GM10266 (cell line): ENCODE results near the gene DNAJC11.

Experiments
- DNase-seq: peaks from one replicate; pipeline ENCODE4 v3.0.0; 2012; ENCODE audit errors: extremely low spot score
- TF ChIP-seq, protein P1 (sequence below): IDR thresholded peaks from 2 replicates; pipeline ENCODE4 v1.5.1; 2012; ENCODE audit warnings: mild to moderate bottlenecking, low read depth; ENCODE audit not compliant: control insufficient read depth, insufficient read depth; ENCODE audit errors: missing control alignments

DNAJC11 gene

DNA sequence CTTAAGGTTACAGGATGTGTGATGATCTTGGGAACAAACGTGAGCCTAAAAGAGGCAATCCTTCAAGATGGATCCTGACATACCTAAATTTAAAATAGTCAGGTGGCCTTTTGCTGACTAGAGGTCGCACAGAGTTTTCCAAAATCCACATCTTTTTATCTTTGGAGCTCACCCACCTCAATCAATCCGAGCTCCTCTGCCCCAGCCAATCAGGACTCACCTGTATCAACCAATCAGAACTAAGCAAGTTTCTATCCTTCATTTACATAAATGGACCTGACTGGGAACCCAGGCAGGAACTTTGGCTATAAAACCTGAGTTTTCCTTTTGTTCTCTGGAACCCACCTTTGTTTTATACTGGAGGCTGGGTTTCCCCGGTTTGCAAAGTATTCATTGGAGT is 16.2 kb downstream of the DNAJC11 start:
- TF ChIP-seq, protein P1, sequence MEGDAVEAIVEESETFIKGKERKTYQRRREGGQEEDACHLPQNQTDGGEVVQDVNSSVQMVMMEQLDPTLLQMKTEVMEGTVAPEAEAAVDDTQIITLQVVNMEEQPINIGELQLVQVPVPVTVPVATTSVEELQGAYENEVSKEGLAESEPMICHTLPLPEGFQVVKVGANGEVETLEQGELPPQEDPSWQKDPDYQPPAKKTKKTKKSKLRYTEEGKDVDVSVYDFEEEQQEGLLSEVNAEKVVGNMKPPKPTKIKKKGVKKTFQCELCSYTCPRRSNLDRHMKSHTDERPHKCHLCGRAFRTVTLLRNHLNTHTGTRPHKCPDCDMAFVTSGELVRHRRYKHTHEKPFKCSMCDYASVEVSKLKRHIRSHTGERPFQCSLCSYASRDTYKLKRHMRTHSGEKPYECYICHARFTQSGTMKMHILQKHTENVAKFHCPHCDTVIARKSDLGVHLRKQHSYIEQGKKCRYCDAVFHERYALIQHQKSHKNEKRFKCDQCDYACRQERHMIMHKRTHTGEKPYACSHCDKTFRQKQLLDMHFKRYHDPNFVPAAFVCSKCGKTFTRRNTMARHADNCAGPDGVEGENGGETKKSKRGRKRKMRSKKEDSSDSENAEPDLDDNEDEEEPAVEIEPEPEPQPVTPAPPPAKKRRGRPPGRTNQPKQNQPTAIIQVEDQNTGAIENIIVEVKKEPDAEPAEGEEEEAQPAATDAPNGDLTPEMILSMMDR: no peak

DNA sequence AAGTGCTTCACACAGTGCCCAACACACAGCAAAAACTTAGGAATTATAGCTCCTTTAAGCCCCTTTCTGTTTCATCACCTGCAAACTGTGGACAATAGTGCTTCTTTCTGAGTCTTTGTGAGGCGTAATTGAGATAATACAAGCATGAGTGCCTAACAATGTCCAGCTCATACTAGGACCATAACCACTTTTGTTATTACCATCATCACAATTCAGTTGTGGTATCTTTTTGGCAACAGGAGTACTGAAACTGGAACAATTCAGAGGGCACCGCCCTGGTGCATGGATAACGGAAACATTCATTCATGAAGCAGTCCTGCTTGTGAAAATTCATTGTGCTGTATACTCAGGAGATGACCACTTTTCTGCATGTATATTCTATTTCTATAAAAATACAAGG is 18.2 kb downstream of the DNAJC11 start:
- DNase-seq: no peak
- TF ChIP-seq, protein P1: no peak

More for the DNA sequence above, 16.2 kb downstream of the DNAJC11 start:
- no peak for DNase-seq

DNA sequence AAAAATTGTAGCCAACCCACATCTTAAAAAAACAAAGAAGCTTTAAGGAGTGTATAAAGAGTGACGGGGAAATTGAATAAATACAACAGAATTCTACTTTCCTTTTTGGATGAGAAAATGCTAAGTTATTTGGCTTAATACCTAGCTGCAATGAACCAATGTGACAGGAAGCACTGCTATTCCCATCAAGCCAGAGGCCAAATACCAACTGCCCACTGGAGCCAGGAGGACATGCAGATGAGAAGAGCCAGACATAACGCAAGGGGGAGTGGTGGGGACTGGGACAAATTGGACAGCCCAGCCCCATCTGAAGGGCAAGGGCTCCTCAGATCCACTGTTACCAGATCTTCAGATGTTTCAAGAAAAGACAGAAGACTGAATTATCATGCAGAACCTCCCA is 25.7 kb downstream of the DNAJC11 start:
- TF ChIP-seq, protein P1: no peak

DNA sequence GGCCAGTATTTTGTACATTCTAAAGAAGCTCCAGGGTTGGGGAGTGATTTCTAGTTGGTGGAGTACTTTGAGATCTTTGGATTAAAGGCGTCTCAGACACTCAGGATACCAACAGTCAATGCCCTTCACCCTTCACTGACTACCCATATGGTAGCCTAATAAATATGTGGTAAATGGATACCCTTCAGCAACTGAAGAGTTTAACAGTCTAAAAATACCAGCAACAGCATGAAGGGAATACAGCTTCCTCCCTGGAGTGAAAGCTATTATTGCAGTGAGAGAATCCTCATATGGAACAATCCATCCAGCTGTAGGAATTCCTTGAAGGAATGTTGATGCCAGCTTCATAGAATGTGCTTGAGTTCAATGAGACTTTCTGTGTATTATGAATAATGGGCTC is 26.8 kb downstream of the DNAJC11 start:
- DNase-seq: no peak
- TF ChIP-seq, protein P1: no peak

More for the DNA sequence above, 25.7 kb downstream of the DNAJC11 start:
- DNase-seq: no peak

DNA sequence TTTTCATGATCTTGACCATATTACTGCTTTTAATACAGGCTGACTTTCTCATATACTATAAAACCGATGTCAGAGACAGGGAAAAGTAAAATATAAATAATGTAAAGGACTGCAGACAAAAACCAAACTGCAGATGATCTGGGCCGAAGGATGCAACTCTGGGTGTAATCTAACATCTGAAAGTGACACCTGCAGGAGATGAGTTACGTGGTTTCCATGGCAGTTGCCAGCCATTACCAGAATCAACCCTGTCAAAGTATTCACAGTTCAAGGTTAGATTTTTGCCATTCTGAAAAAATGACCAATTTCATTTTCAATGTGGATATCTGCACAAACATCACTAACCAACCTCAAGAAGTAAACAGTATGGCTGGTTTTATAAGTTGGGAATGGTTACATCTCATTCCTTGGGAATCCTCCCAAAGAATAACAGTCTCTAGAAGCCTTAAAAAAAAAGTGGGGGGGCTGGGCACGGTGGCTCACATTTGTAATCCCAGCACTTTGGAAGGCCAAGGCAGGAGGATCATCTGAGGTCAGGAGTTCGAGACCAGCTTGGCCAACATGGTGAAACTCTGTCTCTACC is 27.7 kb downstream of the DNAJC11 start:
- TF ChIP-seq, protein P1: no peak

DNA sequence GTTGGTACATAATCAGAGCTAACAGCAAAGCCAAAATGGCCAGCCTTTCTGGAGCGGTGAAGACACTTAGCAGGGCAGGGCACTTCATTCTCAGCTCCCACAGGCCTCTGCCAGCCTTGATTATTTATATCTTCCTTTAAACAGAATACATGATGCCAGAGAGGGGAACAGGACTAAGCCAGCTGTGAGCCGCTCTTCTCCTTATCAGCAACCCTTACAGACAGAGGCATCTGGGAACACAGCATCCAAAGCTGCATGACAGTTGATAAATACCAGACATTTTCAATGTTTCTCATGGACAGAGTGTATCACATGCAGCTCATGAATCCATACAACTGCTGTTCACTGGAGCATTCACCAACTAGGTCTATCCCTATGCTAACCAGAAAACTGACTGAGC is 29.1 kb downstream of the DNAJC11 start:
- TF ChIP-seq, protein P1: no peak
- no peak for DNase-seq

More for the DNA sequence above, 27.7 kb downstream of the DNAJC11 start:
- DNase-seq: no peak

DNA sequence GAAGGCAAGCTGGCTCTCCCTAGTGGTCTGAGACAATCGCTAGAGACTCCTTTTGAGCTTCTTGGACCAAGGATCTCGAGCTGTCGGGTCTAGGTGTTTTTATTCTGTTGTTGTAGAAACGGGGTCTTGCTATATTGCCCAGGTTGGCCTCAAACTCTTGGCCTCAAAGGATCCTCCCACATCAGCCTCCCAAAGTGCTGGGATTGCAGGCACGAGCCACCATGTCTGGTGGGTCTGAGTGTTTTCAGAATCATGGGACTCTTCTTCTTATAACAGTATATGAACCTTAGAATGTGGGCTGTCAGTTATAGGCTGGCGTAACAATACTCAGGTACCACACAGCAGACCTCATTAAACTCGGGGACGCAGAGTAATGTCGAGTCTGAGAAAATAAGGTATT is 33.1 kb downstream of the DNAJC11 start:
- no peak for DNase-seq
- TF ChIP-seq, protein P1: no peak
